Measurements from ENCODE around the gene GALT. TPM values are rescaled to one million over a fixed set of nuclear protein-coding genes. Genes with fewer than 3 reads are reported as not detected.

The GALT gene
- total and polyA plus RNA-seq, 2 of the 13 experiments (the other 11 are each of a cell fraction or from before 2014, with no cell fraction given), result 40.4 to 46.3 TPM

- TF ChIP-seq, protein P1, sequence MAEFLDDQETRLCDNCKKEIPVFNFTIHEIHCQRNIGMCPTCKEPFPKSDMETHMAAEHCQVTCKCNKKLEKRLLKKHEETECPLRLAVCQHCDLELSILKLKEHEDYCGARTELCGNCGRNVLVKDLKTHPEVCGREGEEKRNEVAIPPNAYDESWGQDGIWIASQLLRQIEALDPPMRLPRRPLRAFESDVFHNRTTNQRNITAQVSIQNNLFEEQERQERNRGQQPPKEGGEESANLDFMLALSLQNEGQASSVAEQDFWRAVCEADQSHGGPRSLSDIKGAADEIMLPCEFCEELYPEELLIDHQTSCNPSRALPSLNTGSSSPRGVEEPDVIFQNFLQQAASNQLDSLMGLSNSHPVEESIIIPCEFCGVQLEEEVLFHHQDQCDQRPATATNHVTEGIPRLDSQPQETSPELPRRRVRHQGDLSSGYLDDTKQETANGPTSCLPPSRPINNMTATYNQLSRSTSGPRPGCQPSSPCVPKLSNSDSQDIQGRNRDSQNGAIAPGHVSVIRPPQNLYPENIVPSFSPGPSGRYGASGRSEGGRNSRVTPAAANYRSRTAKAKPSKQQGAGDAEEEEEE (CRISPR knock-in tag; IDR thresholded peaks at IDR 0.05; ENCODE audit: borderline replicate concordance), result no peak
- TF ChIP-seq ZNF710 (CRISPR knock-in tag; IDR thresholded peaks at IDR 0.05; ENCODE audit: borderline replicate concordance) (no peak), ZNF841 (CRISPR knock-in tag; IDR thresholded peaks at IDR 0.05; ENCODE audit: borderline replicate concordance) (no peak), ZNF652 (CRISPR knock-in tag; IDR thresholded peaks at IDR 0.05; ENCODE audit: borderline replicate concordance, low read depth) (no peak), ZBTB8A (CRISPR knock-in tag; IDR thresholded peaks at IDR 0.05; ENCODE audit: borderline replicate concordance, low read depth) (no peak), SAP130 (CRISPR knock-in tag; IDR thresholded peaks at IDR 0.05; ENCODE audit: low read depth) (0 out of 2 replicates have a peak, but pooled peaks have one; percentile 32), HNF1B (CRISPR knock-in tag; IDR thresholded peaks at IDR 0.05) (0 out of 2 replicates have a peak, but pooled peaks have one; percentile 19), CAMTA2 (CRISPR knock-in tag; IDR thresholded peaks at IDR 0.05; ENCODE audit: borderline replicate concordance) (no peak), NCOR1 (IDR thresholded peaks at IDR 0.05; ENCODE audit: borderline replicate concordance, low read length) (no peak), ZNF547 (CRISPR knock-in tag; IDR thresholded peaks at IDR 0.05) (no peak), TARDBP (CRISPR knock-in tag; IDR thresholded peaks at IDR 0.05) (no peak), REL (CRISPR knock-in tag; conservative IDR thresholded peaks at IDR 0.05) (no peak), ZZZ3 (CRISPR knock-in tag; IDR thresholded peaks at IDR 0.05; ENCODE audit: borderline replicate concordance) (no peak), ERF (CRISPR knock-in tag; IDR thresholded peaks at IDR 0.05) (no peak), NCOA5 (CRISPR knock-in tag; IDR thresholded peaks at IDR 0.05) (no peak), POGZ (CRISPR knock-in tag; IDR thresholded peaks at IDR 0.05) (no peak), SMAD9 (CRISPR knock-in tag; IDR thresholded peaks at IDR 0.05) (no peak), ZNF737 (CRISPR knock-in tag; IDR thresholded peaks at IDR 0.05; ENCODE audit: borderline replicate concordance) (no peak)
- TF ChIP-seq, protein P2, sequence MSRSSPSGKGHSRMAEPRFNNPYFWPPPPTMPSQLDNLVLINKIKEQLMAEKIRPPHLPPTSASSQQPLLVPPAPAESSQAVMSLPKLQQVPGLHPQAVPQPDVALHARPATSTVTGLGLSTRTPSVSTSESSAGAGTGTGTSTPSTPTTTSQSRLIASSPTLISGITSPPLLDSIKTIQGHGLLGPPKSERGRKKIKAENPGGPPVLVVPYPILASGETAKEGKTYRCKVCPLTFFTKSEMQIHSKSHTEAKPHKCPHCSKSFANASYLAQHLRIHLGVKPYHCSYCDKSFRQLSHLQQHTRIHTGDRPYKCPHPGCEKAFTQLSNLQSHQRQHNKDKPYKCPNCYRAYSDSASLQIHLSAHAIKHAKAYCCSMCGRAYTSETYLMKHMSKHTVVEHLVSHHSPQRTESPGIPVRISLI (CRISPR knock-in tag; IDR thresholded peaks at IDR 0.05; ENCODE audit: borderline replicate concordance), result peak; percentile 78; the same call in 1 of the 2 replicates
- TF ChIP-seq, protein P3, sequence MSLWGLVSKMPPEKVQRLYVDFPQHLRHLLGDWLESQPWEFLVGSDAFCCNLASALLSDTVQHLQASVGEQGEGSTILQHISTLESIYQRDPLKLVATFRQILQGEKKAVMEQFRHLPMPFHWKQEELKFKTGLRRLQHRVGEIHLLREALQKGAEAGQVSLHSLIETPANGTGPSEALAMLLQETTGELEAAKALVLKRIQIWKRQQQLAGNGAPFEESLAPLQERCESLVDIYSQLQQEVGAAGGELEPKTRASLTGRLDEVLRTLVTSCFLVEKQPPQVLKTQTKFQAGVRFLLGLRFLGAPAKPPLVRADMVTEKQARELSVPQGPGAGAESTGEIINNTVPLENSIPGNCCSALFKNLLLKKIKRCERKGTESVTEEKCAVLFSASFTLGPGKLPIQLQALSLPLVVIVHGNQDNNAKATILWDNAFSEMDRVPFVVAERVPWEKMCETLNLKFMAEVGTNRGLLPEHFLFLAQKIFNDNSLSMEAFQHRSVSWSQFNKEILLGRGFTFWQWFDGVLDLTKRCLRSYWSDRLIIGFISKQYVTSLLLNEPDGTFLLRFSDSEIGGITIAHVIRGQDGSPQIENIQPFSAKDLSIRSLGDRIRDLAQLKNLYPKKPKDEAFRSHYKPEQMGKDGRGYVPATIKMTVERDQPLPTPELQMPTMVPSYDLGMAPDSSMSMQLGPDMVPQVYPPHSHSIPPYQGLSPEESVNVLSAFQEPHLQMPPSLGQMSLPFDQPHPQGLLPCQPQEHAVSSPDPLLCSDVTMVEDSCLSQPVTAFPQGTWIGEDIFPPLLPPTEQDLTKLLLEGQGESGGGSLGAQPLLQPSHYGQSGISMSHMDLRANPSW (CRISPR knock-in tag; IDR thresholded peaks at IDR 0.05; ENCODE audit: borderline replicate concordance), result no peak
Measured at GRCh38 chr9:34633851-34634550, 12.5 kb upstream of the GALT start (continued).

Data from HepG2 (cell line).